Ramos (cell line): ENCODE results near the gene BRF1.
"Not testable (repeated sequence)": the region's sequence is repeated elsewhere in the genome, so short reads cannot be mapped to it uniquely, and the experiment has no call there.

ENCODE experiments used
- in situ Hi-C: fragments of 300-500 bp; cut with MboI; formaldehyde crosslinking; loops from one replicate; pipeline ENCODE4 v1.14.3; 2022; ENCODE audit warnings: low sequenced_read_pairs; ENCODE audit not compliant: unreplicated experiment

BRF1 gene

DNA sequence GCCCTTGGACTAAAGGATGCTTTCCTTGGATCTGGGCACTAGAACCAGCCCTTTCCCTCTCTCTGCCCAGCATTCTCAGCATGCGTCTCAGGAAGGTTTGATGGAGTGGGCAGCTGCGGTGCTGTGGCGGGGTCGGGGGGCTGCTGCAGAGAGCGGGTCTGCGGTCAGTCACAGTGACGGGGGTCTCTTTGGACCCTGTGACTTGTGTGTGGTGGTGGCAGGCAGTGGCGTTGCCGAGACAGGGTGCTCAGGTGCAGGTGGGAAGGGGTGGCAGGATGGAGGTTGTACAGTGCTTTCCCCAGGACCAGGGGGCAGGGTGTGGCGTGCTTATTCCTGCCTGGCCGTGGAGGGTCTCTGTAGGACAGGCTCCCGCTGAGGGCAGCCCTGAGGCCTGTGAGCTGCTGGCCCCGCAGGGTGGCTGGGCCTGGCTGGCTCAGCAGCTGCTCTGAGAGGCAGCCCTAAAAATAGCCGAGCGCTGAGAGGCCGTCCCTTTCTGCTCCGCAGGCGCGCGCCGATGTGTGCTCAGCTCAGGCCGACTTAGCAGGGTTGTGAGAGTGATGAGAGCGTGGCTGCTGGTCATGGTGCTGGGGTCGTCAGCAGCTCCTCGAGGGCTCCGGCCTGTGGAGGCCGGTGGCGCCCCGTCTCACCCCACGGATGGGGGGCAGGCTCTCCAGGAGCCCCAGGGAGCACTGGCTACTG, 23.4 kb upstream of the BRF1 start:
- in situ Hi-C loops, result no loop called here

DNA sequence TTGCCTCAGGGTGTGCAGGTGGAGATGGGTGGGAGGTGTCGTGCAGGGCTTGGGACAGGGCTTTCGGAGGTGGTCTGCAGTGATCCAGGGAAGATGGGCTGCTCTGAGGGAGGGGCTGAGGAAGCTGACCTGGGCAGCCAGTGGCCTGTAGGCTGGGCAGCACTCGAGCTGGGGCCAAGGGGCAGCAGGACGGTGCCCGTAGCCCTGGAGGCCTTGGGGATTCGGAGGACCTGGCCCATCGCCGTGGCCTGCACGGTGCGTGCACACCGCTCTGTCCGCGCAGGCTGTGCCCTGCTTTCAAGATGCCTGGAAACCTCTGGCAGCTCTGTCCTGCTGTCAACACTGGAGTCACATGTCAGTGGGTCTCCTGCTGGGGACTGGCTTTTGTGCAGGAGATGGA, 22.9 kb upstream of the BRF1 start:
- in situ Hi-C loops, result no loop called here

DNA sequence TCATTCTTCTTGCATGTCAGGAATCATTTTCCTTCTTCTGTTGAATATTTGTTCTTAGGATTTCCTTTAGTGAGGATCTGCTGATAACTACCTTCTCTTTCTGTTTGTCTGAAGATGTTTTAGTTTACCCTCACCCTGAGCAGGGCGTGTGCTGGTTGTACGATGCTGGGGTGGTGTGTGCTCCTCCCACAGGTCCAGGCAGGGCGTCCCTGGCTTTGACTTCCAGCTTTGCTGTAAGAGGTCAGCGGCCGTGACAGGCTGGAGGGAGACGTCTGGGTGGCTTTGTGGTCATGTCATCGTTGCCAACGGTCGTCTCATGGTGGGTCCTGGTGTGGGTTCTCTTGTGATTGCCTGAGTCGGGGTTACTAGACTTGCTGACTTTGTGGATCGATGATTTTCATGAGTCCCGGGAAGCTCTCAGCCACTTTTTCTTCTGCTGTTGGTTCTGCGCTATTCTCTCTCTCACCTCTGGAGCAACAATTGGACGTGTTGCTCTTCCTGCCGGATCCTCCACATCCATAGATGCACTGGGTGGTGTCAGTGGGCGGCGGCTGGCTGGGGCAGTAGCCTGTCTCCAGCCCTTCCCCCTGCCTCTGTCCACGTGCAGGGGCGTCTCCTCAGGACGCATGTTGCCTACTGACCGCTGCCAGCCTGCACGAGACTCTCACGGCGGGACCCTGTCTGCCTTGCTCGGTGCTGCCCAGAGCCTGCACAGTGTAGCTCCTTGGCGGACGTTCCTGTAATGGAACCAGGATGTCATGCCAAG, 22.2 kb upstream of the BRF1 start:
- in situ Hi-C loops, result no loop called here

DNA sequence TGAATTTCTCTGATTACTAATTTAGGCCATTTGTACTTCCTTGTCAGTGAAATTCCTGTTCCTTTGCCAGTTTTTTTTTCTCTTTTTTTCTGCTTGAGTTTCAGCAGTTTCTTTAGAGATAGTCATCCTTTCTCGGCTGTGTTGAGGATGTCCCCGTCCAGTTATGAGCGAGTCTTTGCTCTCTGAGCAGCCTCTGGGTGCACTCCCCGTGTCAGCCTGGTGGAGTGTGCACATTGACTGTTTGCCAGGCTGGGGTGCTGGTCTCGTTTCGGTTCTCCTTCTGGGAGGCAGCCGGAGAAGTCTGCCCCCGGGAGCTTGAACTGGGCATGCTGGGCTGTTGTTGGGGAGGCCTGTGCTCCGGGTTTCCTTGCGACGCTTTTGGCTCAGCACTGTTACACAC, 16.7 kb upstream of the BRF1 start:
- in situ Hi-C loops, result no loop called here

DNA sequence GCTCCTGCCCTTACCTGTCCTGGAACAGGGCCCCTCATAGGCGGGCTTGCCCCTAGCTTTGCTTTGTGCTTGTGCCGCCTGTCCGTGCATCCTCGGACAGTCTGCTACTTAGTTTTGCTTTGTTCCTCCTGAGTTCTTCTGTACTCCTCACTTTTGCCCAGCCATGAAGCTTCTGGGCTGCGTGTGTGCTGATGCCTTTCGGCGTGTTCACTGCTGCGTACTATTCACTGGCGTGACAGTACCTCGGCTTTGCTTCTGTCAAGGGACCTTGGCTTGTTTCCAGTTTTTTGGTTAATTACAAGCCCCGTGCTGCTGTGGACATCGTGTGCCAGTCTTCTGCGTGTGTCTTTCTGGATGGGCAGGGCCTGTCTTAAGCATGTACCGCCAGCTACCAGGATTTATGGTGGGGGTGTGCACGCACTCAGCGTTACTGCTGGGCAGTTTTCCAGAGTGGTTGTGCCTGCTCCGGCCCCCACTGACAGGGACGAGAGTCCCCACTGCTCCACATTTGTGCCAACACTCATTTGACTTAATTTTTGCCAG, 16.2 kb upstream of the BRF1 start:
- in situ Hi-C loops, result no loop called here

DNA sequence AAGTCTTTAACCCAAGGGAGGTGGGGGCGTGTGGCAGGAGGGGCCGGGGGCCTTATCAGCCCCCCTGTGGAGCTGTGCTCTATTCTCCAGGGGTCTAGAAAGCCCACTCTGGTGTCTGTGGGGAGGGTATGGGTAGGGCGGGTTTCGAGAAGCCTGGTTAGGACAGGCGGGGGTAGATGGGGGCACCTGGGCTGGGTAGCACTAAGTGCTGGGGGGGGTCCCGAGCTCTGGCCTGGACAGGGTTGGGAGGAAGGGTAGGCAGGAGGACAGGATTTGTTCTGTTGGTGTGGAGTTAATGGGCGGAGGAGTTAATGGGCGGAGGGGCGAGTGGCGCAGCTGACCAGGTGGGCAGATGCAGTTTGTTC, 15.8 kb upstream of the BRF1 start:
- in situ Hi-C loops, result no loop called here

DNA sequence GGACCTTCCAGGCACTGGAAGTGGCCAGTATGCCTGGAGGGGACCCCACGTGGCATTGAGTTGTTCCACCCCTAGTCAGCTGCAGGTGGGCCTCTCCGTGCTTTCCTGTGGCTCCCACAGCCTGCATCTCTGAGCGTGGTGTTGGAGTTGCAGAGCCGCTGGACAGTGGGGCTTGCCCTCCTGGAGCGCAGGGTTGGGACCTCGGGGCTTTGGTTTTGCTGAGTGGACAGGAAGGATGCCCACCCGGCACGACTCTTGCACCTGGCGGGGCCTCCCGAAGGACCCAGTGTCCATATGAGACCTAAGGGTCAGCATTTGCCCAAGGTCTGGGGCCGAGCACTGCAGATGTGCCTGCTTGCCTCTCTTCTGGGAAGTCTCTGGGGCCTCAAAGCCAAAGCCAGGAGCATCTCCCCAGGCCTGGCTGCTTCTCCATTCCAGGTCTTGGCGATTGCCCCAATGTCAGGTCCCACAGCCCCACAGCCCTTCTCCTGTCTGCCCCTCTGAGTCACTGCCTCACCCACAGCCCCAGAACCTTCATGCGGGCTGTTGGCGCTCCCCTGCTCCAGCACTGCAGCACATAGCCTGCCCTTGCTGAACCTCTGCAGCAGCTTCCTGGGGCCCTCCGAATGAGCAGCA, 15.3 kb upstream of the BRF1 start:
- in situ Hi-C loops, result no loop called here

DNA sequence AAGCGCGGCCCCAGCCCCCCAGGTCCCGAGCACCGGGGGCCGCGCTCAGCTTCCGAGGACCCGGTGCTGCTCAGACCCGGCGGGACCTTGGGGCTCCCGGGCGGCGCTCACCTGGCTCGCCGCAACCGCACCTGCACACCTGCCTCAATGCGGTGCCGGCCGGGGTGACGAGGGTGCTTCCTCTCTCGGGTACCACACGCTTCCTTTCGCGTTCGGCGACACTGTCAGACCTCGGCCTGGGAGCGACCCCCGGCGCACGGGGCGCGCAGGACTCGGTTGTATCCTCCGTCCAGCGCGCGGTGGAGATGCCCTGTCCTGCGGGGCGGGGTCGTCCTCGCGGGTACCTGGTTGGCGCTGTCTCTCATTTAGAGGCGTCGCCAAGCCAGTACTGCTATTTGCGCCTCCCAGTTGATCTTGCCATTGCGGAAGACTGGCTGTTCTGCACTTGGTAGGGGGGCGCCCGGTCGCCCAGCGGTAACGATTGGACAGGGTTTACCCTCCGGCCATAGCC, 14.5 kb upstream of the BRF1 start:
- in situ Hi-C loops, result no loop called here

DNA sequence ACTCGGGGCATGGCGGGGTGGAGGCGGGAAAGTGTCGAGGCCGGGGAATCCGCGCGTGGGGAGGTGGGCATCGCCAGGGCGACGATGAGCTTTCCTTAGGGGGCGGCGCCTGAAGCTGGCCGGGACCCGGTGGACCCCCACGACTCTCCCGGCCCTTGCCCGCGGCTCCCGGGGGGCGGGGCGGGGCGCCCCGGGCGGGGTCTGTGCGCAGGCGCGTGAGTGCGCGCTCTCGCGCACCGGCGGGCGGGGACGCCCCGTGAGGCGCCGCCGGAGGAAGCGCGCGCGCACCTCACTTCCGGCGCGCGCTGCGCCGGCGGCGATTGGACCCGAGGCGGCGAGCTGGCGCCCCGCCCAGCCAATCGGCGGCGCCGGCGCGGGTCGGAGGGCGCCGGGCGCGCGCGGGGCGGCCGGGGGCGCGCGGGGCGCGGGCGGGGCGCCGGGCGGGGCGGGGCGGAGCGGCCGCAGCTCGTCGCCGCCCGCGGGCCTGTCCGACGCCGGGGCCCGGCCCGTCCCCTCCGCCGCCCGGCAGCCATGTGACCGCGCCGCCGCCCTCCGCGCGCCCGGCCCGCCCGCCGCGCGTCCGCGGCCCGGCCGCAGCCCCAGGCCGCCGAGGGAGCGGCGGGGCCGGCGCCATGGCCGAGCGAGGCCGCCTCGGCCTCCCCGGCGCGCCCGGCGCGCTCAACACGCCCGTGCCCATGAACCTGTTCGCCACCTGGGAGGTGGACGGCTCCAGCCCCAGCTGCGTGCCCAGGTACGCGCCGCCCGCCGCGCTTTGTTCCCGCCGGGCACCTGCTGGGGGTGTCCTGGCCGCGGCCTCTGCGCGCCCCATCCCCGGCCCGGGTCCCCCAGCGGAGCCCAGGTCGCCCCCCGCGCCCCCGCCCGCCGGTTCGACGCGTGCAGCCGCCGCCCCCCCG, 13.7 kb upstream of the BRF1 start, which contains the start of gene PACS2:
Gene PACS2 (plus strand): TSS at position 462 of the 914 bp plus-strand sequence. CDS start 171 bp downstream, at position 633.
- in situ Hi-C loops, result no loop called here

DNA sequence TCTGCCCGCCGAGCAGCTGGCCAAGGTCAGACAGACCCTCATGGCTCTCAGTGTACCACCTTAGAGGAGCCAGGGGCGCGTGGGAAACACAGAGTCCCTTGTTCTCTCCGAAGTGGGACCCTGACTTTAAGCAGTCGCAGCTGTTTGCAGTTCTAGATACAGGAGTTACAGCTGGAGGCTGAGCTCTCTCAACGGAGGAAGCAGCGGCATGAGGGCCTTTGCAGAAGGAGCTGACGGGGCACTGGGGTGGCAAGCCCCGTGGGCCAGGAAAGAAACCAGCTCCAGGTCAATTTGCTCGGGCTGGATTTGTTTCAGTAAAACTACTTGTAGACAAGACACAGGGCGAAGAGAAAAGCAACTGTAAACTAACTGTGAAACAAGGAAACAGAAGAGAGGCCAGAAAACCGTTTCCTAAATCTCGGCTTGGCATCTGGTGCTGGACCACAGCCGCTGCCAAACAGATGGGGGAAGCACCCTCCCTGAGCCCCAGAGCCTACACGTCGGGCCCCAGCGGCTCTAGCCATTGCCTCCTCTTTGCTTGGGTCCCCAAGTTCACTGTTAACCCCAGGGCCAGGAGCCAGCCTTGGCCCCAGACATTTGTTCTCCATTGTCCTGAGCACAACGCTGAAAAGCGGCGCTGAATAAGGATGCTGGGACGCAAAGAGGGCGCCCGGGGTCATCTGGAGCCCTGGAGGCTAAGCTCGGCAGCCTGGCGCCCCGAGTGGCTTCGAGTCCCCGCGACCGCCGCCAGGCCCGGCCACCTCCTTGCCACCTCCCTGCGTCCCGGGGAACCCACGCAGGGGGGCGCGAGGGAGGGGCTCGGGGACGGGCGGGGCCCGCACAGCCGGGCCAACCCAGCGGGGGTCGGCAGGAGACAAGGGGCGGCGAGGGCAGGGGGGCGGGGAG, 12.8 kb upstream of the BRF1 start:
- in situ Hi-C loops, result no loop called here

DNA sequence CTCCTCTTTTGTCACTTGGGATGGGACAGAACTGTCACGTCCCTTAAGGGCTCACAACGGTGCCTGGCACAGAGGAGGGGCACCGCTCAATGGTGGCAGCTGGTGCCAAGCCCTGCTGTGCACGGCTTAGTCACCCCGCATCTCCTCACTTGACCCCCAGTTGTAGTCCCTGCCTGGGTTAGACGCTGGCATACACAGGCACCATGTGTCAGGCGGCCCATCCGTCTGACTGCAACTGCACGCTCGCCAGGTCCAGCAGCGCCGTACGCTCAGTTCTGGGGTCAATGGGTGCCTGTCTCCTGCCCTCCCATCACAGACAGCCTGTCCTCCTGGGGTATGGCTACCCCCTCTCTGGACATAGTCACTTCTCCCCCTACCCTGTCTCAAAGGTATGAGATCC, 12.2 kb upstream of the BRF1 start:
- in situ Hi-C loops, result no loop called here

DNA sequence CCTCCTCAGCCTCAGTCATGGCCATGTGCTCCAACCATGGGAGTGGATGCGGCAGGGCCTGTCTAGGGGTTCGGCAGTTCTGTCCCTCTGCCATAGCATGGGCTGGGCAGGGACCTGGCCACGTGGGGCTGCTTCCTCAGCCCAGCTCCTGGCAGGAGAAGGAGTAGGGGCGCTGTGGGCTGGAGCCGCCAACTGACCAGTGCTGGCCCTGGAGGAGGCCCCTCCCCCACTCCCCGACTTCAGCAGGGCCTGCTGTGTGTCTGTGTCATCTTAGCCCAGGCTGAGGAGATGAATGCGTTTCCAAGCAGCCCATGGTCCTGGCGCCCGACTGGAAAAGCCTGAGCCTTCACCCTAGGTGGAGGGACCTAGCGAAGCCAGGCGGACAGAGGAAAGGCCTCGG, 11.0 kb upstream of the BRF1 start:
- in situ Hi-C loops, result no loop called here

DNA sequence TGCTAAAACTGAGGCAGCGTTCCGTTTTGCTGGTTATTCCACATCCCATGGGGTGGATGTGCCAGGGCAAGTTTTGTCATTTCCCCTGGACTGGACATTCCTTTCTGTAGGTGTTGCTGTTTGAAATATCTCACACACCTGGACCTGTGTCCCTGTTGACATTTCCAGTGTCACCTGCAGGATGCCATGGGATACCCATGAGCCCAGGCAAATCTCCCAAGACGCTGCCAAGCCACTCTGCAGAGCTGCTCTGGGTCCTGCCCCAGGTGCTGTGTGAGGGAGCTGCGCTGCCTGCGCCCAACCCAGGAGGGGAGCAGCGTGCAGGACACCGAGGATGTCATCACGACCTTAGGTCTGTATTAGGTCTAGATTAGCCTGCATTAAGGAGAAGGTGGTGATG, 8.6 kb upstream of the BRF1 start:
- in situ Hi-C loops, result no loop called here

DNA sequence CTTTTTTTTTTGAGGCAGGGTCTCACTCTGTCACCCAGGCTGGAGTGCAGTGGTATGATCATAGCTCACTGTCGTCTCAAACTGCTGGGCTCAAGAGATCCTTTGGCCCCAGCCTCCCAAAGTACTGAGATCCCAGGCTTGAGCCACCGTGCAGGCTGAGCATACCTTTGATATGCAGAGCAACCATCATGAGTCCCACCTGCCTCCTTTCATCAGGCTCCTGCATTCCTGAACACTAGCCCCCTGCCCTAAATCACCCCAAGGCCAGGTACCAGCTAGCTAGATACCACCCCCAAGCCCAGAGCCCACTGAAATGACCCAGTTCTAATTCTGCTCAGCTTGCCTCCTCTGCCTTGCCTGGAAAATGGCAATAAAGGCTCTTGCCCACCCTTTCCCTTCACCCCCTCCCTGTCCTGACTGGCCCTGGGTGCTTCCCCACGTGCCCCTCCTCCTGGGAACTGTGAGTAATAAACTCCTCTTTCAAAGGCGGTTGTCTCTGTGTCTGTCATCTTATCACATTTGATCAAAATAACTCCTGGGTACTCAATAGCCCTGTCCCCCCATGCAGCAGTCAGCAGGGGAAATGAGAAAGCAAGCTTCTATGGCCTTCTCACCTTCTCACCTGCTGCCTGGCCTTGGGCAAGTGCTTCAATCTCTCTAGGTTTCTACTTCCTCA, 6.4 kb upstream of the BRF1 start:
- in situ Hi-C loops, result no loop called here

DNA sequence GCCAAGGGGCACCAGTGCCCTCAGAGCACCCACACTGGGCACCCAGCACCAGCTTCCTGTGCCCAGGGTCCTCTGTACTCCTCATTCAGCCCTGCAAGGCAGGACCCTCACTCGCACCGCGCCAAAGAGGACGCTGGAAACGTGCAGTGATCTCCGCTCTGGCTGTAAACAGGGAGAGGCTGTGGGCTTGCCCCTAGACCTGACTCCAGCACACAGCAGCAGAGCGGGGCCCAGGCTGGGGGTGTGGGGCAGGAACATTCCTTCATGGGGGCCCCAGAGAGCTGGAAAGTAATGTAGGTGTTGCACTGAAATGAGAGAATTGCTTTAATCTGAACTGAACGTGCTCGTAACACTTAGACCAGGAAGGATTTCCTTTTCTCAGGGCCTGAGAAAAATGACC, 5.0 kb upstream of the BRF1 start:
- in situ Hi-C loops, result no loop called here

DNA sequence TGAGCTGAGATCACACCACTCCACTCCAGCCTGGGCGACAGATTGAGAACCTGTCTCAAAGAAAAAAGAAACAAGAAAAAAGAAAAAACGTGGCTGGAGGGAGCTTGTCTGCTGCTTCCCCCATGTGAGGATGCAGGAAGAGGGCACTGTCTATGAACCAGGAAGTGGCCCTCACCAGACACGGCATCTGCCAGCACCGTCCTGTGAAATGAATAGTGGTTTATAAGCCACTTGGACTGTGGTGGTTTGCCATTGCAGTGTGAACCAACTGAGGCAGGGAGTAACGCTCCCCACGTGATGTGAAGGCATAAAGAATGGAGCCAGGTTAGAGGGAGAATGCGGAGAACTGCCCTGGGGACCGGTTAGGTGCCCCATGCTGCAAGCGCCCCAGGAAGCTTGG, 4.5 kb upstream of the BRF1 start:
- in situ Hi-C loops, result no loop called here

DNA sequence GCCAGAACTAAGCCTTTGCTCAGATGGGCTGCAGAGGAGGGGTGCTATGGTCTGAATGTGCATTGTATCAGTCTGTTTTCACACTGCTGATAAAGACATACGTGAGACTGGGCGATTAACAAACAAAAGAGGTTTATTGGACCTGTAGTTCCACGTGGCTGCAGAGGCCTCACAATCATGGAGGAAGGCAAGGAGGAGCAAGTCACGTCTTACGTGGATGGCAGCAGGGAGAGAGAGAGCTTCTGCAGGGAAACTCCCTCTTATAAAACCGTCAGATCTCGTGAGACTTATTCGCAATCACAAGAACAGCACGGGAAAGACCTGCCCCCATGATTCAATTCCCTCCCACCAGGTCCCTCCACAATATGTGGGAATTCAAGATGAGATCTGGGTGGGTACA, 3.8 kb upstream of the BRF1 start:
- in situ Hi-C loops, result no loop called here

DNA sequence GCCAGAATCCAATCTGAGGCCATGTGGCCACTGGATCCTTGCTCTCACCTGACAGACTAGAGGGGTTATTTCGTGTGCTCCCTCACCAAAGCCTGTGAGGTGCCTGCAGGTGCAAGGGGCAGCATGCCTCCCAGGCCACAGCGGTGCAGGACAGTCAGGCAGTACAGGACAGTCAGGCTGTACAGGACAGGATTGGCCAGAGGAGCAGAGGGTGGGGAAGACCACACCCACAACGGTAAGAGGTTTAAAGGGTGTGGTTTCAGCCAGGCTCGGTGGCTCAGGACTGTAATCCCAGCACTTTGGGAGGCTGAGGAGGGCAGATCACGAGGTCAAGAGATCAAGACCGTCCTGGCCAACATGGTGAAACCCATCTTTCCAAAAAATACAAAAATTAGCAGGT, 3.1 kb upstream of the BRF1 start:
- in situ Hi-C loops, result no loop called here

DNA sequence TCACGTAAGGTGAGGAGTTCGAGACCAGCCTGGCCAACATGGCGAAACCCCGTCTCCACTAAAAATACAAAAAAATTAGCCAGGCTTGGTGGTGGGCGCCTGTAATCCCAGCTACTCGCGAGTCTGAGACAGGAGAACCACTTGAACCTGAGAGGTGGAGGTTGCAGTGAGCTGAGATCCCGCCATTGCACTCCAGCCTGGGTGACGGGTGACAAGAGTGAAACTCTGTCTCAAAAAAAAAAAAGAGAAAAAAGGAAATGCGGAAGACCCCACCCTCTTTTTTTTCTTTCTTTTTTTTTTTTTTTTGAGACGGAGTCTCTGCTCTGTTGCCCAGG, 1.1 kb upstream of the BRF1 start:
- in situ Hi-C loops, result not testable (repeated sequence)
